HUES6 (cell line): ENCODE data around the gene D2HGDH.
"Not testable (repeated sequence)": the region's sequence is repeated elsewhere in the genome, so short reads cannot be mapped to it uniquely, and the experiment has no call there.

Experiments
- H3K27ac ChIP-seq: 2 replicates; pipeline ENCODE4 v1.7.0; 2013; ENCODE audit warnings: low read depth, mild to moderate bottlenecking, low read length, inconsistent platforms
- H3K27me3 ChIP-seq: 2 replicates; pipeline ENCODE4 v1.6.1; 2013; ENCODE audit warnings: low read length; ENCODE audit not compliant: control insufficient read depth, insufficient read depth
- H3K36me3 ChIP-seq: 2 replicates; pipeline ENCODE4 v1.6.1; 2013; ENCODE audit warnings: low read length; ENCODE audit not compliant: control insufficient read depth, insufficient read depth
- H3K4me1 ChIP-seq: 2 replicates; pipeline ENCODE4 v1.6.1; 2013; ENCODE audit warnings: low read length; ENCODE audit not compliant: control insufficient read depth, insufficient read depth
- H3K4me3 ChIP-seq: 2 replicates; pipeline ENCODE4 v1.5.1; 2013; ENCODE audit warnings: low read depth, low read length
- H3K9ac ChIP-seq: one replicate; pipeline ENCODE4 v1.6.1; 2013; ENCODE audit warnings: mild to moderate bottlenecking, low read length
- H3K9me3 ChIP-seq: 2 replicates; pipeline ENCODE4 v1.6.1; 2013; ENCODE audit warnings: low read depth, low read length; ENCODE audit not compliant: control insufficient read depth, insufficient read depth

The D2HGDH gene

DNA sequence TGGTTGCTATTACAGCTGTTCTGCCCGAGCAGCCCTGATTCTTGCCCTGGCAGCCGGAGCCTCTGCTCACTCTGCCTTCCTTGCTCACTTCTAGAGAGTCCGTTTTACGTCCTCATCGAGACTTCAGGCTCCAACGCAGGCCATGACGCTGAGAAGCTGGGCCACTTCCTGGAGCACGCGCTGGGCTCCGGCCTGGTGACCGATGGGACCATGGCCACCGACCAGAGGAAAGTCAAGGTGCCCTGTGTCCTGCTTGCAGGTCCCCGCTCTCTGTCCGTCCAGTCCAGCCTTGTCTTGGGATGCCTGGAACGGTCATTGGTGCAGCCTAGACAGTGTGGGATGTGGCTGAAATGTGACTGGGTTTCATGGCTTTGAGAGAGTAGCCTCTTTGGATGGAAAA, 16.7 kb downstream of the D2HGDH start:
- H3K9me3 ChIP-seq, result no peaks in the 10 kb centered on the region
- no peak overlapping the region for H3K9ac ChIP-seq
- no peaks in the 10 kb centered on the region for H3K27me3 ChIP-seq
- no peaks in the 10 kb centered on the region for H3K4me1 ChIP-seq
- H3K4me3 ChIP-seq, result no peak overlapping the region
- H3K27ac ChIP-seq, result no peak overlapping the region
- H3K36me3 ChIP-seq, result peaks cover 28% of the 10 kb centered on the region

DNA sequence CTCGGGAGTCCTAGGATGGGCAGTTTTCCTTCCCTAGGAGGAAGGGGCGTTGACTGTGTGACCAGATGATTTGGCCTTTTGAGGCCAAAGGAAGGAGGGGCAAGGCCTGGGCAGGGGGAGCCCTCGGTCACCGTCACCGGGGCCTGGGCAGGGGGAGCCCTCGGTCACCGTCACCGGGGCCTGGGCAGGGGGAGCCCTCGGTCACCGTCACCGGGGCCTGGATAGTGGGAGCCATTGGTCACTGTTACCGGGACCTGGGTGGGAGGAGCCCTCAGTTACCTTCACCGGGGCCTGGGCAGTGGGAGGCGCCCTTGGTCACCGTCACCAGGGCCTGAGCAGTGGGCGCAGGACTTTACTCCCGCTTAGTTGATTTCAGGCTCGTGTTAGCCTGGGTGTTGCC, 17.3 kb downstream of the D2HGDH start:
- Histone ChIP-seq H3K4me1 (no peaks in the 10 kb centered on the region), H3K9me3 (no peaks in the 10 kb centered on the region), H3K9ac (no peak overlapping the region), H3K27me3 (no peaks in the 10 kb centered on the region), H3K36me3 (peaks cover 28% of the 10 kb centered on the region), H3K4me3 (no peak overlapping the region), H3K27ac (no peak overlapping the region)

DNA sequence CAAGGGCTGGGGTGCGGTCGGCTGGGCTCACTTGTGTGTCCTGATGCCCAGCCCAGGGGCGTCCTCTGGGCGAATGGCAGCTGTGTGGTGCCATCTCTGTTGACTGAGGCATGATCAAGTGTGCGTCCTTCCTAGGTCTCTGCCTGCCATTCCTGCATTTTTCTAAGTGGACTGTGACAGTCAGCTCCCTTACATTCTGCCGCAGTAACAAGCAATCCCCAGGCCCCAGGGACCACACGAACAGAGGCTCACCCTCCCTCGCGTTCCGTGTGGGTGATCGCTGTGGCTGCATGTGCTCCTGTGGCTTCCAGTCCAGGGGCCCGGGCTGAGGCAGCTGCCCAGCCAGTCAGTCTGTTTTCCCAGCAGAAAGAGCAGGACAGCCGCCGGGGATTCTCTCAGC, 17.8 kb downstream of the D2HGDH start:
- Histone ChIP-seq H3K4me1 (no peaks in the 10 kb centered on the region), H3K27me3 (no peaks in the 10 kb centered on the region), H3K36me3 (peaks cover 28% of the 10 kb centered on the region), H3K4me3 (no peak overlapping the region), H3K27ac (no peak overlapping the region), H3K9ac (no peak overlapping the region), H3K9me3 (no peaks in the 10 kb centered on the region)

DNA sequence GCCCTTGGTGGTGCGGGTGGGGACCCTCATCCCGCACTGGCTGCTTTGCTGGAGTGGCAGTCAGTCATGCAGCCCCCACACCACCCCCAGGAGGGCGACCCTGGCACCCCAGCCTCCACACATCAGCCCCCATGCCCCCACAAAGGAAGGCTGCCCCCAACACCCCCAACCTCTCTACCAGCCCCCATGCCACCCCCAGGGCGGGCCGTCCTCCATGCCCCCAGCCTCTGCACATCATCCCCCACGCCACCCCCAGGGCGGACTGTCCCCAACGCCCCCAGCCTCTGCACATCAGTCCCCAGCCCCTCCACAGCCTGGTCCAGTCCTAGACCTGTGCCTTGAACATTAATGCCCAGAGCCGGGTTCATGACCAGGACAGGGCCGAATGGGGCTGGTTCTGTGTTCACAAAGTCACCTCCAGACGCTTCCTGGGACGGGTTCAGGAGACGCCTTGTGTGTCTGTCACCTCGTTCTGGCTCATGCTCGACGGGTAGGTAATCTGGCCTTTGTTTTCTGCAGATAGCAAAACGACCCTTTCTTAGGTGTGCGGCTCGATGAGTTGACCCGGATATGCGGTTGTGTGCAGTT, 18.4 kb downstream of the D2HGDH start:
- no peaks in the 10 kb centered on the region for H3K4me1 ChIP-seq
- no peak overlapping the region for H3K4me3 ChIP-seq
- H3K27me3 ChIP-seq, result no peaks in the 10 kb centered on the region
- H3K36me3 ChIP-seq, result peaks cover 25% of the 10 kb centered on the region
- no peak overlapping the region for H3K27ac ChIP-seq
- no peaks in the 10 kb centered on the region for H3K9me3 ChIP-seq
- no peak overlapping the region for H3K9ac ChIP-seq

DNA sequence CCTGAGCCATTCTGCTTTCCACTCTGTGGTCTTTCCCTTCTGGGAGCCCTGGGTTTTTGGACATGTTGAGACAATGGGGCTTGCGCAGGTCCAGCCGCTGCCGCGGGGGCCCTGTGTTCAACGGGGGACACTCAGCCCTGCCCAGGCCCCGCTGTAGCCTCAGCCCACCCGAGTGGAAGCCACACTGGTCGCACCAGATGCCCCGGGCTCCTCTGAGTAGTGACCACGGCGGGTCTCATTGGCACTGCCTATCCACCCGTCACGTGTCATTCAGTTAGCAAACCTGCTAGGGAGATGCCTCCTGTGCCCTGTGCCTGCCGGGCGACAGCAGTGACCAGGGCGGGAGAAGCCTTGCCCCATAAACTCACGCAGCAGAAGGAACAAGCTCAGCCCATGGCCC, 19.1 kb downstream of the D2HGDH start:
- H3K36me3 ChIP-seq, result peaks cover 25% of the 10 kb centered on the region
- H3K4me1 ChIP-seq, result no peaks in the 10 kb centered on the region
- H3K9ac ChIP-seq, result no peak overlapping the region
- H3K27me3 ChIP-seq, result no peaks in the 10 kb centered on the region
- peak overlapping the region; percentile 67; the same call in 1 of the 2 replicates for H3K27ac ChIP-seq
- H3K4me3 ChIP-seq, result no peak overlapping the region
- H3K9me3 ChIP-seq, result no peaks in the 10 kb centered on the region

DNA sequence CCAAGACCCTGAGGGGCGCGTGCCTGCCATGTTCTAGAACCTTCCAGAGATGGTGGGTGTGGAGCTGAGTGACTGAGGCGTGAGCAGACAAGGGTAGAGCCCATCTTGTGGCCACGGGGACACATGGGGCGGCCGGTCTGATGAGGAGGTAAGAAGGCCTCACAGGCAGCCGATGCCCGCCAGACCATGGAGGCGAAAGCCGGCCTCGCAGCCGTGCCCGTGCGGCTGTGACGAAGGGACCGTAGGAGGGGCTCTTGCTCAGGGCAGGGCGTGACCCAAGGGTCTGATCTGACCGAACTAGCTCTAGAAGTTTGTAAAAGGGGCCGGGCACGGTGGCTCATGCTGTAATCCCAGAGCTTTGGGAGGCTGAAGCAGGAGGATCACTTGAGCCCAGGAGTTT, 19.6 kb downstream of the D2HGDH start:
- Histone ChIP-seq H3K4me1 (no peaks in the 10 kb centered on the region), H3K27ac (peak overlapping the region; percentile 67; the same call in 1 of the 2 replicates), H3K9me3 (no peaks in the 10 kb centered on the region), H3K36me3 (peaks cover 22% of the 10 kb centered on the region), H3K27me3 (no peaks in the 10 kb centered on the region), H3K9ac (no peak overlapping the region), H3K4me3 (no peak overlapping the region)

DNA sequence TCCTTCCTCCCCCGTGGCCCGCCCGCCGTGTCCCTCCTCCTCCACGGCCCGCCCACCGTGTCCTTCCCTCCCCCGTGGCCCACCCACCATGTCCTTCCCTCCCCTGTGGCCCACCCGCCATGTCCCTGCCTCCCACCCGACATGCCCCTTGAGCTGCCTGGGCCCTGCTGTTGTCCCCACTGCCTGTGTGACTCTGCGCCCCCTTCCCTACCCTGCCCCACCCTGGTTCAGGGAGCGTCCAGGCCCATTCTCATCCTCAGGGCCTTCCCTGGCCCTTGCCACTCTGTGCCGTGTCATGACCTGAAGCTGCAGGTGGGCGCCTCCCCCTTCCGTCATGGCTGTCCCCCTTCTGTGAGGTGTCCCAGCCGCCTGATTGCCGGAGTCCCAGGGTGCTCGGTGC, 20.7 kb downstream of the D2HGDH start:
- H3K4me1 ChIP-seq, result no peaks in the 10 kb centered on the region
- peaks cover under 1% of the 10 kb centered on the region; the same call in 1 of the 2 replicates for H3K9me3 ChIP-seq
- H3K4me3 ChIP-seq, result no peak overlapping the region
- H3K9ac ChIP-seq, result no peak overlapping the region
- H3K27ac ChIP-seq, result no peak overlapping the region
- peaks cover 22% of the 10 kb centered on the region for H3K36me3 ChIP-seq
- H3K27me3 ChIP-seq, result no peaks in the 10 kb centered on the region

DNA sequence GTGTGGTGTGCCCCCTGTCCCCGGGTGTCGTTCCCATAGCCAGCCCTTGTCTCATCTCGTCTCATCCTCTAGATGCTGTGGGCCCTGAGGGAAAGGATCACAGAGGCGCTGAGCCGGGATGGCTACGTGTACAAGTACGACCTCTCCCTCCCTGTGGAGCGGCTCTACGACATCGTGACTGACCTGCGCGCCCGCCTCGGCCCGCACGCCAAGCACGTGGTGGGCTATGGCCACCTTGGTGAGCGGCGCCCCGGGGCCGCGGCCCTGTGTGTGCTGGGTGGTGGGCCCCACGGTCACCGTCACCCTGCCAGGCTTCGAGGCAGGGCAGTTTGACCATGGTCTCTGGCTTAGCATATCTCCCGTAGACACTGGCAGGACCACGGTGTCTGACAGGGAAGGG, 21.3 kb downstream of the D2HGDH start:
- H3K36me3 ChIP-seq, result peaks cover 22% of the 10 kb centered on the region
- no peaks in the 10 kb centered on the region for H3K4me1 ChIP-seq
- no peak overlapping the region for H3K9ac ChIP-seq
- H3K4me3 ChIP-seq, result no peak overlapping the region
- peaks cover 4% of the 10 kb centered on the region for H3K9me3 ChIP-seq
- H3K27me3 ChIP-seq, result no peaks in the 10 kb centered on the region
- H3K27ac ChIP-seq, result no peak overlapping the region

DNA sequence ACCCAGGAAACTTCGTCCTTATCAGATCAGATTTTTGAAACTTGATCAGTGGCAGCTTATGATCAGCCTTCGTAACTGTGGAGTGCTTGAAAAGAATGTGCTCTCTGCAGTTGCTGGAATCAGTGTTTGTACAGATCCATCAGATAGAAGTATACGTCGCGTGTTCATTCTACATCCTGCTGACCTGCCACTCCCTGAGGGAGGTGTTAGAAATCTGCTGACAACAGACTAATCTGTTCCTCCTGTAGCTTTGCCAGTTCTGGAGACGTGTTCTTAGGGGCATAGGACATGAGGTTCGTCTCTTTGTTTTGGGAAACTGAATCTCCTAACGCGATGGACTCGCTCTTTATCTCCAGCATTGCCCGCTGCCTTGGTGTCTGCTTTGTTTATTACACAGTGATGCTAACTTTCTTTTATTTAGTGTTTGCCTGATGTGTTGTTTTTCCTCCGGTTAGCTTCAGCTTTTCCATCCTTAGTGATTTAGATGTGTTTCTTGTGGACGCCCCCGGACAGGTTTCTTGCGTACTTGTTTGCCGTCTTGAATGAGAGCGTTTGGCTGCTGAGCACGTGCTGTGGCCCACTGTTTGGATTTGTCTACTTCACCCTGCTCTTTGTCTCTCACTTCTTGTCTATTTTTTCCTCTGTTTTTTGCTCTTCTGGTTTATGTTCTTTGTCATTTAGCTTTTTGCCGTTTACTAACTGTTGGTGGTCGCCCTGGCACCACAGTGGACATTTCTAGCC, 24.8 kb downstream of the D2HGDH start:
- Histone ChIP-seq H3K4me1 (peaks cover 2% of the 10 kb centered on the region; the same call in 1 of the 2 replicates), H3K36me3 (peaks cover 12% of the 10 kb centered on the region), H3K9ac (no peak overlapping the region), H3K27me3 (no peaks in the 10 kb centered on the region), H3K9me3 (peaks cover 4% of the 10 kb centered on the region), H3K27ac (no peak overlapping the region), H3K4me3 (no peak overlapping the region)

DNA sequence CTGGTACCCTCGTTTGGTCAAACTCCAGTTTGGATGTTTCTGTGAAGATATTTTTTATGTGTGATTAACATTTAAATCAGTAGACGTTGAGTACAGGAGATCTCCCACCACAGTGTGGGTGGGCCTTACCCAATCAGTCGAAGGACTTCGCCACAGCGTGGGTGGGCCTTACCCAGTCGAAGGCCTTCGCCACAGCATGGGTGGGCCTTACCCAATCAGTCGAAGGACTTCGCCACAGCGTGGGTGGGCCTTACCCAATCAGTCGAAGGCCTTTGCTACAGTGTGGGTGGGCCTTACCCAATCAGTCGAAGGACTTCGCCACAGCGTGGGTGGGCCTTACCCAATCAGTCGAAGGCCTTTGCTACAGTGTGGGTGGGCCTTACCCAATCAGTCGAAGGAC, 25.5 kb downstream of the D2HGDH start:
- not testable (repeated sequence) for H3K4me3 ChIP-seq, H3K27me3 ChIP-seq, H3K9me3 ChIP-seq, H3K9ac ChIP-seq, H3K4me1 ChIP-seq, H3K27ac ChIP-seq
- H3K36me3 ChIP-seq, result peaks cover 12% of the 10 kb centered on the region

DNA sequence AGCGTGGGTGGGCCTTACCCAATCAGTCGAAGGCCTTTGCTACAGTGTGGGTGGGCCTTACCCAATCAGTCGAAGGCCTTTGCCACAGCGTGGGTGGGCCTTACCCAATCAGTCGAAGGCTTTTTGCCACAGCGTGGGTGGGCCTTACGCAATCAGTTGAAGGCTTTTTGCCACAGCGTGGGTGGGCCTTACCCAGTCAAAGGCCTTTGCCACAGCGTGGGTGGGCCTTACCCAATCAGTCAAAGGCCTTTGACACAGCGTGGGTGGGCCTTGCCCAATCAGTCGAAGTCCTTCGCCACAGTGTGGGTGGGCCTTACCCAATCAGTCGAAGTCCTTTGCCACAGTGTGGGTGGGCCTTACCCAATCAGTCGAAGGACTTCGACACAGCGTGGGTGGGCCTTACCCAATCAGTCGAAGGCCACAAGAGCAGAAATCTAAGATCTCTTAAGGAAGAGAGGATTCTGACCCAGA, 25.9 kb downstream of the D2HGDH start:
- no peak overlapping the region for H3K9ac ChIP-seq
- H3K36me3 ChIP-seq, result peaks cover 11% of the 10 kb centered on the region
- H3K4me1 ChIP-seq, result peaks cover 8% of the 10 kb centered on the region; the same call in 1 of the 2 replicates
- peaks cover 4% of the 10 kb centered on the region for H3K9me3 ChIP-seq
- no peak overlapping the region for H3K27ac ChIP-seq
- no peaks in the 10 kb centered on the region for H3K27me3 ChIP-seq
- no peak overlapping the region for H3K4me3 ChIP-seq
